HUES6 (cell line): ENCODE results near the gene SYK.
"Not testable (repeated sequence)": the region's sequence is repeated elsewhere in the genome, so short reads cannot be mapped to it uniquely, and the experiment has no call there.

ENCODE experiments used
- H3K27ac ChIP-seq: 2 replicates; pipeline ENCODE4 v1.7.0; 2013; ENCODE audit warnings: low read depth, mild to moderate bottlenecking, low read length, inconsistent platforms
- H3K27me3 ChIP-seq: 2 replicates; pipeline ENCODE4 v1.6.1; 2013; ENCODE audit warnings: low read length; ENCODE audit not compliant: control insufficient read depth, insufficient read depth
- H3K36me3 ChIP-seq: 2 replicates; pipeline ENCODE4 v1.6.1; 2013; ENCODE audit warnings: low read length; ENCODE audit not compliant: control insufficient read depth, insufficient read depth
- H3K4me1 ChIP-seq: 2 replicates; pipeline ENCODE4 v1.6.1; 2013; ENCODE audit warnings: low read length; ENCODE audit not compliant: control insufficient read depth, insufficient read depth
- H3K4me3 ChIP-seq: 2 replicates; pipeline ENCODE4 v1.5.1; 2013; ENCODE audit warnings: low read depth, low read length
- H3K9ac ChIP-seq: one replicate; pipeline ENCODE4 v1.6.1; 2013; ENCODE audit warnings: mild to moderate bottlenecking, low read length
- H3K9me3 ChIP-seq: 2 replicates; pipeline ENCODE4 v1.6.1; 2013; ENCODE audit warnings: low read depth, low read length; ENCODE audit not compliant: control insufficient read depth, insufficient read depth

The SYK gene

DNA sequence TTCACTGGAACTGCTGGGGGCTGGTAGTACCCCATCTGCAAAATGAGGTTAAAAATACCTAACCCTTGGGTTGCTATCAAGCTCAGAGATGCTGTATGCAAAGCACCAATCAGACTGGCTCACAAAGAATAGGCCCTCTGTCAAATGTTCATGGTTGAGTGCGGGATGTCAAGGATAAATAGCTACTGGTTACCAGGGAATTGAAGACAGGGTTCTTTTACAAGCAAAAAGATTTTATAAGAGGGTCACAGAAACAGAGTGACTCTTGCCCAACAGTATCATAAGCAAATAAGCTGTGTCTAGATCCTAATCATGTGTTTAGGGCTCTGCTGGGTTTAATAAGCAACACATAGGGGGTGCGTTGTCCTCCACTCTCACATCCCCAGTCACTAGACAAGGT, 11.9 kb downstream of the SYK start:
- no peaks in the 10 kb centered on the region for H3K36me3 ChIP-seq
- H3K4me1 ChIP-seq: peaks cover 9% of the 10 kb centered on the region
- no peak overlapping the region for H3K4me3 ChIP-seq
- H3K9ac ChIP-seq: no peak overlapping the region
- H3K27me3 ChIP-seq: peaks cover 19% of the 10 kb centered on the region; the same call in 1 of the 2 replicates
- no peak overlapping the region for H3K27ac ChIP-seq
- no peaks in the 10 kb centered on the region for H3K9me3 ChIP-seq

DNA sequence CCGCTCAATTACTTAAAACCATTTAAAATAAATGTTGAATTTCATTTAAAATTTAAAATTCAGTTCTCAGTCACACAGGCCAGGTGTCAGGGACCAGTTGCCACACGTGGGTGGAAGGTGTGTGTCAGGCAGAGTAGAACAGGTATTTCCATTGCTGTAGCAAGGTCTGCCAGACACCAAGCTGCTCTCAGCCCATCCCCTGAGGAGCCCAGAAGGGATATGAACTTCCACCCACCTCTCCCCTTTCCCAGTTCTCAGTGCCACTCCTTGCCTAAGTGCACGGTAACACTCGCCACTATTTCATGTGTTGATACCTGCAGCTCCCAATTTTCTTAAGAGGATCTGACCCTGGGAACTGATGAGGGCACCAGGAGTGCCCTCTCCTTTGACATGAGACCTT, 12.7 kb downstream of the SYK start:
- peaks cover 17% of the 10 kb centered on the region; the same call in 1 of the 2 replicates for H3K27me3 ChIP-seq
- no peaks in the 10 kb centered on the region for H3K36me3 ChIP-seq
- no peak overlapping the region for H3K27ac ChIP-seq
- H3K9me3 ChIP-seq: no peaks in the 10 kb centered on the region
- peaks cover 9% of the 10 kb centered on the region for H3K4me1 ChIP-seq
- H3K4me3 ChIP-seq: no peak overlapping the region
- H3K9ac ChIP-seq: no peak overlapping the region

DNA sequence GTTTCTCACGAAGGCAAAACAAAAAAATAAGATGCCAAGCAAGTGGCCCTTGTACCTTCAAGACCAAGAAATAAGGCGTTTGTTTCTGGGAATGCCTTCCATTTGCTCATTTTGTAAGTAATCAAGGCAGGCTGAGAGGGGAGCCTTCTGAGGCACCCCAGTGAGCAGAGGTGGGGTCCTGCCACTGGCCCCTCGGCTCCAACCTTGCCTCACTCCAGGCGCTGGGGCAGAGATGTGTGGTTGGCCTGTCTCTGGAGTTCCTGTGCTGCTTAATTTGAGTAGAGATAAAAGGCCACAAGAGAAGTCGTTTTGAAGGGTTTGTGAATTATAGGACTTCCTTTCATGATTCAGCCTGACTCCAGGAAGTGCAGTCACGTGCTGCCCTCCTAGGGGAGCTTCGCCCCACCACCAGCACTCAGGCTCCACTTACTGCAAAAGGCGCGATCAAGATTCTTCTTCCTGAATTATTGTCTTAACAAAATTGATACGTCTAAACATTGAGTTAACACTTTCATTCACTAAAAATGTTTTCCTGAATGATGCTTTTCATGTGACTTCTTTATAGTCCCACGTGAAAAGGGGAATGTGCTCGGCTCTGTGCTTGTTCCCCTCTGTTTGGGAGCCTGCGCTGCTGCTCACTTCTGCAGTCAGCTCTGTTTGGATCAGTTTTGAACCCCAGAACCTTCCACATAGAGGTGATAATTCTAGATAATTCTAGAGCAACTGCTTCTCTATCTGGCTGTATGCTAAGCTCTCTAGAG, 13.7 kb downstream of the SYK start:
- peaks cover 12% of the 10 kb centered on the region; the same call in 1 of the 2 replicates for H3K27me3 ChIP-seq
- H3K4me1 ChIP-seq: peaks cover 9% of the 10 kb centered on the region
- no peak overlapping the region for H3K4me3 ChIP-seq
- H3K9me3 ChIP-seq: no peaks in the 10 kb centered on the region
- H3K27ac ChIP-seq: no peak overlapping the region
- no peak overlapping the region for H3K9ac ChIP-seq
- H3K36me3 ChIP-seq: no peaks in the 10 kb centered on the region

DNA sequence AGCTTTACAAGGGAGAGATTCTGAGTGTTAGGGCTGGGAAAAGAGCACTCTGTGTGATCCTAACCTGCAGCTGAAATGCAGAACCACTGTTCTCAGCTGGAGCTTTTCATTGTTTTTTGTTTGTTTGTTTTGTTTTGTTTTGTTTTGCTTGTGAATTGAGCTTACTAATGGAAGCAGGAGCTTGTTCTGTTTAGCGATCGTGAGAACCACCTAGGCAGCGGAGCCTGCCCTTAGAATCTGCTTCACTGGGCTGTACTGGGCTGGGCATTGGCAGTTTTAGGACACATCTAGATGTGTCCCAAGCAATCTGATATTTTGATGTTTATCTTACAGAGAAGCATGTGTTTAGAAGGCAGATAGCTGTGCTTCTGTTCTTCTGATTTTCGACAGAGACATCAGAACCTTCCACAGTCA, 14.3 kb downstream of the SYK start:
- Histone ChIP-seq H3K36me3 (no peaks in the 10 kb centered on the region), H3K27me3 (peaks cover 12% of the 10 kb centered on the region; the same call in 1 of the 2 replicates), H3K9me3 (no peaks in the 10 kb centered on the region), H3K9ac (no peak overlapping the region), H3K4me1 (peaks cover 9% of the 10 kb centered on the region), H3K27ac (no peak overlapping the region), H3K4me3 (no peak overlapping the region)

DNA sequence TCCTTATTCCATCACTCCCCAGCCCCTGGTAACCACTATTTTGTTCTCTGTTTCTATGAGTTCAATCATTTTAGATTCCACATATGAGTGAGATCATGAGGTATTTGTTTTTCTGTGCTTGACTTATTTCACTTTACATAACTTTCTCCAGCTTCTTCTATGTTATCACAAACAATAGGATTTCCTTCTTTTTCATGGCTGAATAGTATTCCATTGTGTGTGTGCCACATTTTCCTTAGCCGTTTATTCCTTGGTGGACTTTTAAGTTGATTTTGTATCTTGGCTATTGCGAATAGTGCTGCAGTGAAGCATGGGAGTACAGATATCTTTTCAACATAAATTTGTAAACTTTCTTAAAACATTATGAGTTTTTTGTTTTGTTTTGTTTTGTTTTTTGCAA, 15.1 kb downstream of the SYK start:
- H3K4me1 ChIP-seq: peaks cover 9% of the 10 kb centered on the region
- H3K36me3 ChIP-seq: no peaks in the 10 kb centered on the region
- H3K9me3 ChIP-seq: no peaks in the 10 kb centered on the region
- no peak overlapping the region for H3K27ac ChIP-seq
- peaks cover 12% of the 10 kb centered on the region; the same call in 1 of the 2 replicates for H3K27me3 ChIP-seq
- no peak overlapping the region for H3K4me3 ChIP-seq
- no peak overlapping the region for H3K9ac ChIP-seq

DNA sequence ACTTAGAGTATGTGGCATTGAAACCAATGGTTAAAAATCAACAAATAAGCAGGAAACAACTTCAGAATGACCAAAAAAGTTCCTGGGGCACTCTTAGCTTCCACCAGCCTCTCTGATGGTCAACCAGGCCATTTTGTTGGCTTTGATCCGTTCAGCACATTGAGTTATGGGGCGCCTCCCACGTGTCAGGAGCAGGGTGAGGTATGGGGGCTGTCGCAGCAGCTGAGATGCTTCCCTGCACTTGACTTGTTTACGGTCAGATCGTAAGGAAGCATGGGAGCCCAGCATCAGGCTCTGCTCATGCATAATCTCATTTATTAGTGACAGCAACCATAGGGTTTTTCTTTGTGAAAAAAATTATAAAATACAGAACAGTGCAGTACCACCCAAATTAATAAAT, 16.7 kb downstream of the SYK start:
- no peak overlapping the region for H3K4me3 ChIP-seq
- H3K4me1 ChIP-seq: peaks cover 9% of the 10 kb centered on the region
- peaks cover 12% of the 10 kb centered on the region; the same call in 1 of the 2 replicates for H3K27me3 ChIP-seq
- H3K27ac ChIP-seq: no peak overlapping the region
- H3K9ac ChIP-seq: no peak overlapping the region
- no peaks in the 10 kb centered on the region for H3K36me3 ChIP-seq
- H3K9me3 ChIP-seq: peaks cover 10% of the 10 kb centered on the region; the same call in 1 of the 2 replicates

DNA sequence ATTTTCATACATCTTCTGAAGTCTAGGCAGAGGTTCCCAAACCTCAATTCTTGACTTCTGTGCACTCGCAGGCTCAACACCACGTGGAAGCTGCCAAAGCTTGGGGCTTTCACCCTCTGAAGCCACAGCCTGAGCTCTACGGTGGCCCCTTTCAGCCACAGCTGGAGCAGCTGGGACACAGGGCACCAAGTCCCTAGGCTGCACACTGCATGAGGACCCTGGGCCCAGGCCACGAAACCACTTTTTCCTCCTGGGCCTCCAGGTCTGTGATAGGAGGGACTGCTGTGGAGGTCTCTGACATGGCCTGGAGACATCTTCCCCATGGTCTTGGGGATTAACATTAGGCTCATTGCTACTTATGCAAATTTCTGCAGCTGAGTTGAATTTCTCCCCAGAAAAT, 18.8 kb downstream of the SYK start:
- H3K36me3 ChIP-seq, H3K4me3 ChIP-seq, H3K9ac ChIP-seq, H3K27me3 ChIP-seq, H3K27ac ChIP-seq, H3K4me1 ChIP-seq: not testable (repeated sequence)
- peaks cover 11% of the 10 kb centered on the region; the same call in 1 of the 2 replicates for H3K9me3 ChIP-seq

DNA sequence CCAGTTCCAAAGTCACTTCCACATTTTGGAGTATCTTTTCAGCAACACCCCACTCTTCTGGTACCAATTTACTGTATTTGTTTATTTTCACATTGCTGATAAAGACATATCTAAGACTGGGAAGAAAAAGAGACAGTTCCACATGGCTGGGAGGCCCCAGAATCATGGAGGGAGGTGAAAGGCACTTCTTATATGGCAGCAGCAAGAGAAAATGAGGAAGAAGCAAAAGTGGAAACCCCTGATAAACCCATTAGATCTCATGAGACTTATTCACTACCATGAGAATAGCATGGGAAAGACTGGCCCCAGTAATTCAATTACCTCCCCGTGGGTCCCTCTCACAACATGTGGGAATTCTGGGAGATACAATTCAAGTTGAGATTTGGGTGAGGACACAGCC, 19.6 kb downstream of the SYK start:
- not testable (repeated sequence) for H3K4me3 ChIP-seq, H3K27ac ChIP-seq, H3K27me3 ChIP-seq, H3K9ac ChIP-seq, H3K36me3 ChIP-seq, H3K4me1 ChIP-seq
- H3K9me3 ChIP-seq: peaks cover 11% of the 10 kb centered on the region; the same call in 1 of the 2 replicates

DNA sequence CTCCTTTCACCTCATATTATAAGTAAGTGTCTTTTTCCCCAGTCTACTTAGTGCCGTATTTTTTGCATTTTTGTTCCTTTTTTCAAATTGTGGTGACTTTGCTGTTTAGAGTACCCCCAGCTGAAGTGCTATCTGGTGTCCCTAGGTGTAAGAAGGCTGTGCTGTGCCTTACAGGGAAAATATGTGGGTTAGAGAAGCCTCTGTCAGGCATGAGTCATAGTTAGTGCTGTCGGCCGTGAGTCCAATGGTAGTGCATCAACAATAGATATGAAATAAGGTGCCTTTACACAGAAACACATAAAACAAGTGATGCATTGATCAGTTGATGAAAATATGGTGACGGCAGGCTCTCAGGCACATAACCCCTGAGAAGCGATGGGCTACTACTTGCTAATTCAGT, 20.1 kb downstream of the SYK start:
- Histone ChIP-seq H3K27ac (no peak overlapping the region), H3K9me3 (peaks cover 11% of the 10 kb centered on the region; the same call in 1 of the 2 replicates), H3K4me3 (no peak overlapping the region), H3K36me3 (no peaks in the 10 kb centered on the region), H3K27me3 (peaks cover under 1% of the 10 kb centered on the region; the same call in 1 of the 2 replicates), H3K9ac (no peak overlapping the region), H3K4me1 (no peaks in the 10 kb centered on the region)

DNA sequence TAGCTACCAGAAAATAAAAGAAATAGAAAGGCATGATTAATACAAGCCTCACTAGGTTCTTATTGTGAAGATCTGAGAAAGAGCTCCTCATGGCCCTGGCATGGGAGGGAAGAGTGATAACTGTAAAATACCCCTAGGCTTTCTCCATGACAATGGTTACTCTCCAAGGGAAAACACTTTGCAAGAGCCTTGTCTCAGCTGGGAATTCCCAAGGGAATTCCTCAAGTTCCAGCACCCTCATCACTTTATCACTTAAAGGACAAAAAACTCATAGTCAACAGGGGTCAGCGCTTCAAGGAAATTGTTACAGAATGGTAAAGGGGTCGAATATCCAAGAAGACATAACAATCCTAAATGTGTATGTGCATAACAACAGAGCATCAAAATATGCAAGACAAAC, 21.2 kb downstream of the SYK start:
- no peaks in the 10 kb centered on the region for H3K36me3 ChIP-seq

DNA sequence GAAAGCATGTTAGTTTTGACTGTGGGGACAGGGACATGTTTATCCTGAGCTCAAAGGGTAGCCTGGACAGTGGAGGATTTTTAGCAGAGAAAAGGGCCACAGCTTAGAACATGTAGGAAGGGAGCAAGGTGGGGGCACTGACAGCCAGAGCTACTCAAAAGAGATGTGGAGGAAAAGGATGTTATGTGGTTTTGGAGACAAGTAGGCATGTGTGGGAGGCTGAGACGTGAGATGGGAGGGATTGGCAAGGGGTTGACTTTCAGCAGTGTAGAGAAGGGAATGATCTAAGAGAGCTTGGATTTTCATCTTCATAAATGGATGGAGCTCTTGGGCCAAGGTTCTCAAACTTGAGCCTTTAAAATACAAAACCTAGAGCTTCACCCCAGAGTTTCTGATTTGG, 24.0 kb downstream of the SYK start:
- Histone ChIP-seq H3K27ac (no peak overlapping the region), H3K4me3 (no peak overlapping the region), H3K9ac (no peak overlapping the region), H3K9me3 (peaks cover 11% of the 10 kb centered on the region; the same call in 1 of the 2 replicates), H3K27me3 (no peaks in the 10 kb centered on the region), H3K4me1 (0 out of 2 replicates have a peak, but pooled peaks cover 4% of the 10 kb centered on the region), H3K36me3 (no peaks in the 10 kb centered on the region)

More for the DNA sequence above, 21.2 kb downstream of the SYK start:
- no peaks in the 10 kb centered on the region for H3K27me3 ChIP-seq
- H3K4me3 ChIP-seq: no peak overlapping the region
- peaks cover 11% of the 10 kb centered on the region; the same call in 1 of the 2 replicates for H3K9me3 ChIP-seq
- H3K9ac ChIP-seq: no peak overlapping the region
- H3K27ac ChIP-seq: no peak overlapping the region
- 0 out of 2 replicates have a peak, but pooled peaks cover 4% of the 10 kb centered on the region for H3K4me1 ChIP-seq
